ENCODE measurements around the gene OLIG1. TPM values are rescaled to one million over a fixed set of nuclear protein-coding genes. Genes with fewer than 3 reads are reported as not detected.

Gene OLIG1
- total and polyA plus RNA-seq, 2 donors (not counting 1 experiment from before 2014, with no cell fraction given): 0.33 TPM; not detected in 1

- no peak overlapping the region for H3K27ac Mint-ChIP-seq
- CTCF ChIA-PET: no interaction called here
- no CpG with 5 or more reads among the region's 3 CpGs for WGBS (ENCODE audit: insufficient coverage)
- Histone ChIP-seq H3K9me3 (ENCODE audit: control extremely low read depth in 1 of 3, control insufficient read depth in 2 of 3, insufficient read depth in 1 of 3, low read length in 2 of 3) (peaks cover 0 to 3% (median 0%) of the 10 kb centered on the region in 3 donors), H2AFZ (ENCODE audit: insufficient read depth, low read depth, low read length, poor library complexity, severe bottlenecking) (no peak overlapping the region), H3K4me2 (replicated peaks; ENCODE audit: low read depth, low read length, poor library complexity, severe bottlenecking) (no peak overlapping the region), H3K79me2 (ENCODE audit: control insufficient read depth, insufficient read depth, low read length) (no peaks in the 10 kb centered on the region), H3K36me3 (replicated peaks in 1 of 2; ENCODE audit: control extremely low read depth in 1 of 2, control insufficient read depth in 1 of 2, extremely low read depth in 1 of 2, insufficient read depth in 2 of 2, low read length in 1 of 2) (no peaks in the 10 kb centered on the region), H3K4me3 (ENCODE audit: control extremely low read depth in 1 of 5, extremely low read depth in 1 of 5, insufficient read depth in 1 of 5, low read depth in 2 of 5, low read length in 4 of 5) (no peak overlapping the region), H3K4me1 (ENCODE audit: control insufficient read depth in 2 of 2, insufficient read depth in 2 of 2, low read length in 2 of 2) (no peaks in the 10 kb centered on the region), H3K27ac (ENCODE audit: low read length in 2 of 2) (no peak overlapping the region), H4K20me1 (ENCODE audit: control insufficient read depth, insufficient read depth, low read length, poor library complexity, severe bottlenecking) (no peaks in the 10 kb centered on the region), H3K27me3 (replicated peaks in 1 of 4; ENCODE audit: control extremely low read depth in 1 of 4, control insufficient read depth in 3 of 4, insufficient read depth in 4 of 4, low read length in 3 of 4) (peaks cover 0 to 21% (median 8%) of the 10 kb centered on the region in 4 experiments), H3K9ac (ENCODE audit: low read length) (no peak overlapping the region)
- H3K4me1 Mint-ChIP-seq: no peaks in the 10 kb centered on the region
- ATAC-seq (ENCODE audit: low read depth) (no peak), DNase-seq (no peak)
- POLR2A ChIA-PET: no interaction called here
- peaks cover 59% of the 10 kb centered on the region for H3K27me3 Mint-ChIP-seq
- H3K9me3 Mint-ChIP-seq (ENCODE audit: insufficient read depth): peaks cover 4% of the 10 kb centered on the region
- H3K4me3 Mint-ChIP-seq: no peak overlapping the region
- TF ChIP-seq CTCF (IDR thresholded peaks at IDR 0.05) (no peak), EZH2 (IDR thresholded peaks at IDR 0.05; ENCODE audit: borderline replicate concordance, insufficient read depth, low read depth, low read length, poor library complexity, severe bottlenecking) (no peak)
- intact Hi-C loops (cut with micrococcal nuclease): no loop called here
Measured at GRCh38 chr21:33040215-33040614, 29.7 kb upstream of the OLIG1 start.

- H3K4me1 ChIP-seq (ENCODE audit: control insufficient read depth in 2 of 2, insufficient read depth in 2 of 2, low read length in 2 of 2): no peaks in the 10 kb centered on the region
- CTCF ChIA-PET: no interaction called here
- no peak overlapping the region for H3K27ac Mint-ChIP-seq
- H3K9me3 ChIP-seq (ENCODE audit: control extremely low read depth in 1 of 3, control insufficient read depth in 2 of 3, insufficient read depth in 1 of 3, low read length in 2 of 3): peaks cover 0 to 3% (median 0%) of the 10 kb centered on the region in 3 donors
- H3K9me3 Mint-ChIP-seq (ENCODE audit: insufficient read depth): peaks cover 4% of the 10 kb centered on the region
- H3K4me3 Mint-ChIP-seq: no peak overlapping the region
- no peaks in the 10 kb centered on the region for H3K4me1 Mint-ChIP-seq
- no peaks in the 10 kb centered on the region for H4K20me1 ChIP-seq (ENCODE audit: control insufficient read depth, insufficient read depth, low read length, poor library complexity, severe bottlenecking)
- H3K27ac ChIP-seq (ENCODE audit: low read length in 2 of 2): no peak overlapping the region
- intact Hi-C loops (cut with micrococcal nuclease): no loop called here
- ATAC-seq (ENCODE audit: low read depth) (no peak), DNase-seq (no peak)
- no peaks in the 10 kb centered on the region for H3K36me3 ChIP-seq (replicated peaks in 1 of 2; ENCODE audit: control extremely low read depth in 1 of 2, control insufficient read depth in 1 of 2, extremely low read depth in 1 of 2, insufficient read depth in 2 of 2, low read length in 1 of 2)
- no peak overlapping the region for H2AFZ ChIP-seq (ENCODE audit: insufficient read depth, low read depth, low read length, poor library complexity, severe bottlenecking)
- whole genome bisulfite sequencing (ENCODE audit: insufficient coverage): 100% methylated on average over 1 of the region's 2 CpGs
- no peak overlapping the region for H3K9ac ChIP-seq (ENCODE audit: low read length)
- H3K27me3 Mint-ChIP-seq: peaks cover 61% of the 10 kb centered on the region
- H3K4me2 ChIP-seq (replicated peaks; ENCODE audit: low read depth, low read length, poor library complexity, severe bottlenecking): no peak overlapping the region
- H3K79me2 ChIP-seq (ENCODE audit: control insufficient read depth, insufficient read depth, low read length): no peaks in the 10 kb centered on the region
- POLR2A ChIA-PET: no interaction called here
- H3K4me3 ChIP-seq (ENCODE audit: control extremely low read depth in 1 of 5, extremely low read depth in 1 of 5, insufficient read depth in 1 of 5, low read depth in 2 of 5, low read length in 4 of 5): no peak overlapping the region
- TF ChIP-seq EZH2 (IDR thresholded peaks at IDR 0.05; ENCODE audit: borderline replicate concordance, insufficient read depth, low read depth, low read length, poor library complexity, severe bottlenecking) (no peak), CTCF (IDR thresholded peaks at IDR 0.05) (no peak)
- H3K27me3 ChIP-seq (replicated peaks in 1 of 4; ENCODE audit: control extremely low read depth in 1 of 4, control insufficient read depth in 3 of 4, insufficient read depth in 4 of 4, low read length in 3 of 4): peaks cover 0 to 18% (median 8%) of the 10 kb centered on the region in 4 experiments
Measured at GRCh38 chr21:33041981-33042380, 28.0 kb upstream of the OLIG1 start.

Measured in B cell (primary cell).